Panc1 (cell line): Measurements from ENCODE around the gene MYO18B. TPM values are rescaled to one million over a fixed set of nuclear protein-coding genes. Genes with fewer than 3 reads are reported as not detected.

Experiments used
- ATAC-seq: fragments of 200-7000 bp; cut with Tn5 transposase; 2 replicates; pipeline ENCODE4 v1.9.1; 2020; ENCODE audit warnings: mild to moderate bottlenecking, moderate library complexity
- BruUV-seq: library from RNA; stranded (reverse); fragments of 400-500 nt; replicated peaks from 2 replicates; lab custom pipeline; 2021; lab: Mats Ljungman, UMichigan
- CTCF ChIA-PET: fragments of 300-600 bp; sonication (Branson Sonifier 250); formaldehyde crosslinking; loops from one replicate; lab custom pipeline; 2022; ENCODE audit warnings: antibody characterized with exemption; lab: Charles Lee
- POLR2A ChIA-PET: fragments of 300-600 bp; sonication (Branson Sonifier 250); formaldehyde crosslinking; loops from one replicate; lab custom pipeline; 2022; ENCODE audit warnings: antibody characterized with exemption; lab: Charles Lee
- DNase-seq: peaks from one replicate; pipeline ENCODE4 v3.0.0-alpha.2; 2010; ENCODE audit warnings: low read depth, low spot score
- H3K27ac ChIP-seq: 2 replicates; pipeline ENCODE4 v1.5.1; 2011; ENCODE audit warnings: mild to moderate bottlenecking, low read length, inconsistent platforms
- H3K27me3 ChIP-seq: fragments of 200-500 bp; sonication (Bioruptor generic); 2 replicates; pipeline ENCODE4 v1.6.0; 2014; ENCODE audit warnings: low read length, inconsistent platforms; ENCODE audit not compliant: control insufficient read depth, insufficient read depth
- H3K36me3 ChIP-seq: fragments of 200-500 bp; sonication (Bioruptor generic); 2 replicates; pipeline ENCODE4 v1.5.1; 2014; ENCODE audit warnings: inconsistent platforms, mild to moderate bottlenecking, low read length, moderate library complexity; ENCODE audit not compliant: control insufficient read depth, insufficient read depth
- H3K4me1 ChIP-seq: 2 replicates; pipeline ENCODE4 v1.5.1; 2011; ENCODE audit warnings: inconsistent platforms, mild to moderate bottlenecking, low read length, moderate library complexity; ENCODE audit not compliant: control insufficient read depth, insufficient read depth
- H3K4me3 ChIP-seq, 2 experiments: 2 replicates each; pipeline ENCODE4 v1.5.1; 2011 to 2012; ENCODE audit warnings: low read depth in 2 of 2, low read length in 2 of 2, mild to moderate bottlenecking in 2 of 2, inconsistent platforms in 1 of 2, moderate library complexity in 1 of 2
- H3K9me3 ChIP-seq: fragments of 200-500 bp; sonication (Bioruptor generic); 2 replicates; pipeline ENCODE4 v1.5.1; 2014; ENCODE audit warnings: low read depth, mild to moderate bottlenecking, inconsistent platforms, low read length, moderate library complexity; ENCODE audit not compliant: control insufficient read depth, insufficient read depth
- CTCF ChIP-seq: fragments of 450-650 bp; IDR thresholded peaks from 2 replicates; pipeline ENCODE4 v1.5.1; 2017; ENCODE audit warnings: mild to moderate bottlenecking
- POLR2AphosphoS5 ChIP-seq: IDR thresholded peaks from 2 replicates; pipeline ENCODE4 v1.6.1; 2012; ENCODE audit warnings: mild to moderate bottlenecking, low read depth, low read length, moderate library complexity
- REST ChIP-seq, 2 experiments: IDR thresholded peaks; 2 replicates each; pipeline ENCODE4 v1.6.1; 2011 to 2012; ENCODE audit warnings: low read depth in 2 of 2, control low read depth in 1 of 2, low read length in 1 of 2, mild to moderate bottlenecking in 1 of 2, moderate library complexity in 1 of 2; ENCODE audit not compliant: insufficient read depth in 1 of 2
- SIN3A ChIP-seq: IDR thresholded peaks from 2 replicates; pipeline ENCODE4 v1.6.1; 2012; ENCODE audit warnings: low read depth, mild to moderate bottlenecking, low read length, moderate library complexity, borderline replicate concordance; ENCODE audit not compliant: insufficient read depth
- TCF7L2 ChIP-seq: IDR thresholded peaks from 2 replicates; pipeline ENCODE4 v1.6.1; 2011; ENCODE audit warnings: mild to moderate bottlenecking, low read depth, low read length, inconsistent platforms
- in situ Hi-C: cut with HindIII; loops from 2 replicates; pipeline ENCODE4 v1.10.0; 2016; ENCODE audit warnings: low sequenced_read_pairs, low pct_unique_long_range_greater_than_20kb
- intact Hi-C: fragments of 100-400 bp; cut with micrococcal nuclease; formaldehyde crosslinking; loops from one replicate; pipeline ENCODE4 v1.10.0; 2022; ENCODE audit not compliant: unreplicated experiment
- total RNA-seq: library from RNA; stranded (reverse); gene quantifications from one replicate; pipeline ENCODE4 v1.2.1, GENCODE V29; 2021; ENCODE audit not compliant: unreplicated experiment

The MYO18B gene
- total RNA-seq, 1 experiment from 2014 or later: not detected

- in situ Hi-C loops: no loop called here
- ChIA-PET POLR2A (no interaction called here), CTCF (no interaction called here)
- Histone ChIP-seq H3K27ac (no peak overlapping the region), H3K4me1 (no peaks in the 10 kb centered on the region), H3K4me3 (no peak overlapping the region), H3K9me3 (no peaks in the 10 kb centered on the region), H3K27me3 (no peaks in the 10 kb centered on the region), H3K36me3 (no peaks in the 10 kb centered on the region)
- BruUV-seq: no TSS peak
- no peak for ATAC-seq
- no peak for TF ChIP-seq TCF7L2
- no peak for TF ChIP-seq REST (IDR thresholded peaks at IDR 0.05; ENCODE audit: insufficient read depth in 1 of 2, low read depth in 2 of 2, low read length in 1 of 2)
- TF ChIP-seq CTCF: no peak
- TF ChIP-seq POLR2AphosphoS5: no peak
- intact Hi-C loops: no loop called here
- no peak for DNase-seq
These were observed 6.3 kb upstream of the MYO18B start for GRCh38 chr22:25735650-25736049.

- POLR2A ChIA-PET: no interaction called here
- H3K4me3 ChIP-seq: no peak overlapping the region
- no peaks in the 10 kb centered on the region for H3K4me1 ChIP-seq
- CTCF ChIA-PET: no interaction called here
- no peak for DNase-seq
- intact Hi-C loops: no loop called here
- no TSS peak for BruUV-seq
- no peak overlapping the region for H3K27ac ChIP-seq
- H3K27me3 ChIP-seq: no peaks in the 10 kb centered on the region
- TF ChIP-seq CTCF: no peak
- no peak for TF ChIP-seq POLR2AphosphoS5
- TF ChIP-seq TCF7L2: no peak
- no peak for TF ChIP-seq SIN3A
- ATAC-seq: no peak
- H3K9me3 ChIP-seq: no peaks in the 10 kb centered on the region
- no peaks in the 10 kb centered on the region for H3K36me3 ChIP-seq
- in situ Hi-C loops: no loop called here
These were observed 5.5 kb upstream of the MYO18B start for GRCh38 chr22:25736378-25737011.
